Stimulated activated CD8-positive, alpha-beta memory T cell treated with anti-CD3 and anti-CD28 coated beads, Interleukin-4, amount 100 ng/mL, for 24 hours (primary cell): ENCODE results near the gene CCDC18.
A peak's percentile ranks its signal among the peaks of the same experiment; 100 is the strongest.
"Not testable (repeated sequence)": the region's sequence is repeated elsewhere in the genome, so short reads cannot be mapped to it uniquely, and the experiment has no call there.

Experiments used
- DNase-seq: peaks from one replicate; pipeline ENCODE4 v3.0.0-alpha.2; 2020; ENCODE audit warnings: low read depth

Gene CCDC18

DNA sequence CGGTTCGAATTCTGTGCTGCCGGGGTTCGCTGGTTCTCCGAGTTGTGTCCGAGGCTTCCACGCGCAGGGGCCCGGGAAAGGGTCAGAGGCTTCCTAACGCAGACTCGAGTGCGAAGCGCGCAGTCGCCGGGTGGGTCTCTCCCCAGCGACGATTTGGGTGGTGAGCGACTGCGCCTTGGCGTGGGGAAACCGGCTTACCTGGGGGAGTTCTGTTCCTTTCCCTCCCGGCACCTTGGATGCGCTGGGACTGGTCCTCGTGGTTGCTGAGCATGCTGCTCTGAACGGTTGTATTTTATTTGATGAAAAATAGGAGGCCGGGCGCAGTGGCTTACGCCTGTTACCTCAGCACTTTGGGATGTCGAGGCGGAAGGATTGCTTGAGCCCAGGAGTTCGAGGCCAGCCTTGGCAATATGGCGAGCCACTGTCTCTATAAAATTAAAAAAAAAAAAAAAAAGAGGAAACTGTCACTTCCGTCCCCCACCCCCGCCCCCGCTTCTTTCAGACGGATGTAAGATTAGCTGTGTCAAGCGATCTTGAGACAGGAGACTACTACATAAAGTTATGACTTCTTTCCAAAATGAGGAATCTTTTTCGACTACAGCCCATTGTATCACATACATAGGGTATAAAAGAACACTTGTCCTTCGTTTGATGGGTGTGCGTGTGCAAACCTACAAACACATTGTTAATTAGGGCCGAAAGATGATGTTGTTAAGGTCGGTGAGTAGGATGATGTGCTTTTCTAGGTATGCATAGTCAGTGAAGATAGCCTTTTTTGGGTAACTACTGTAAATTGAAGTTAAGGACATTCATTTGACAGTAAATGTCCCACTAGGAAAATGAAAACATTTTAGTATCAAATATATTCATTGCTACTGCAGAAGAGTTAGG lies at the start of gene CCDC18:
Gene CCDC18 (plus strand): TSS at position 2 of the 891 bp plus-strand sequence. CDS start 2,638 bp downstream, outside the sequence.
- peak; percentile 38 for DNase-seq

- no peak for DNase-seq
These were observed 47.9 kb upstream of the CCDC18 start for GRCh38 chr1:93132638-93133037.

DNA sequence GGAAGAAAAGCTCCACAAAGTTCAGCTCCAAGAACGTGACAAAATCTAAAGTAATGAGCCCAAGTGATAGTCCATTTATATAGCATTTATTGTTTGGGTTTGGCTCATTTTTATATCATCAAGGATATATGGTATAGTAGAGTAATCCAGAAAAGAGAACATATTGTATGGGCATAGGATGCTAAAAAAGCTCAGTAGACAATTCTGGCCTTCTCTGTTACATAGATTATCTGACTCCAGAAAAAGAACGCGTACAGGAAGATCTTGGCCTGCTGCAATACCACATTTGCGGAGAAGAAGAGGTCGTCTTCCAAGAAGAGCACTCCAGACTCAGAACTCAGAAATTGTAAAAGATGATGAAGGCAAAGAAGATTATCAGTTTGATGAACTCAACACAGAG lies 44.1 kb upstream of the CCDC18 start:
- DNase-seq = no peak

DNA sequence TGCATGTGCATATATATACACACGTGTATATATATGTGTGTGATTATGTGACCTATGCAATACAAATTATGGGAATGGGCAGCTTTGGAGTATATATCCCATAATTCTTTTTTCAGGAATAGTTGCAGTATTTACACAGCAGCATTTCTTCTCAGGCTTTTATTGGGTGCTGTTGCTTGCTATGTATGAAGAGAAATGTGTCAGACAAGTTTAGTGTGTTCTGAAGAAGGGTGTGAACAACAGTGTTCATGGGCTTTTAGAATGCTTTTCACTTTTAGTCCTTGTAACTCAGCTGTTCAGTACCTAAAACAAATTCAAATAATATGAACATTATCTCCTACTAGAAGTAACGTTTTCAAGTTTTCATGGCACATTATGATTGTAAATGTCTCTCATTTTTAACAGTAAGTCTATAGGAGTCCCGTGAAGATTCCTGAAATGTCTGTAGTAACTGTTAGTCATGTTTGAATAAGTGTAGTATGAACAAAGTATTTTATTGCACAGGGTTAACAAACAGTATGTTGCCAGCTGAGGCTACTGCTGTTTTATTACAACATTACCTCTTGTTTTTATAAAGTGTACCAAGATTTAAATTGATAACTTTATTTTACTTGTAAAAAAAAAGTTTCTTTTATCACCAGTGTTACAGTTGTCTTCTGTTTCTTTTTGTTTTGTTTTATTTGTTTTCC lies 42.8 kb upstream of the CCDC18 start:
- no peak for DNase-seq

- no peak for DNase-seq
These were observed 40.4 kb upstream of the CCDC18 start for GRCh38 chr1:93140106-93140505.

GRCh38 chr1:93142161-93142560 lies 38.4 kb upstream of the CCDC18 start:
- no peak for DNase-seq

DNA sequence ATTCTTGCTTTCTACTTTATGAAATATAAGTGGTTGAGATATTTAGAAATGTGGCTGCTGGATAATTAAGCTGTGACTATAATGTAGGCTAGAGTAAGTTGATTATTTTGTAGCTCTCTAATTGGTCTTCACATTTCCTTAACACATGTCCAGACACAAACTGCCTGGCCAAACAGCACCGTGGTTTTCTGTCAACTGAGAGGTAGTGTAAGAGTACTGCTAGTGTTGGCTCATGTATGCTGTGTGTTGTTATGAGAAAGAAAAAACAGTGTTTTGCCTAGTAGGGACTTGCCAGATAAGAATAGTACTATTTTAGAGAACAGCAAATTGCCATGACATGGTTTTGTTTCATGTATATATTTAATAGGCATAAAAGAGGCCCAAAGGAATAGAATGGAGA lies 37.4 kb upstream of the CCDC18 start:
- no peak for DNase-seq

GRCh38 chr1:93143769-93144168 lies 36.8 kb upstream of the CCDC18 start:
- DNase-seq = no peak

GRCh38 chr1:93148001-93148400 lies 32.5 kb upstream of the CCDC18 start:
- DNase-seq = no peak

DNA sequence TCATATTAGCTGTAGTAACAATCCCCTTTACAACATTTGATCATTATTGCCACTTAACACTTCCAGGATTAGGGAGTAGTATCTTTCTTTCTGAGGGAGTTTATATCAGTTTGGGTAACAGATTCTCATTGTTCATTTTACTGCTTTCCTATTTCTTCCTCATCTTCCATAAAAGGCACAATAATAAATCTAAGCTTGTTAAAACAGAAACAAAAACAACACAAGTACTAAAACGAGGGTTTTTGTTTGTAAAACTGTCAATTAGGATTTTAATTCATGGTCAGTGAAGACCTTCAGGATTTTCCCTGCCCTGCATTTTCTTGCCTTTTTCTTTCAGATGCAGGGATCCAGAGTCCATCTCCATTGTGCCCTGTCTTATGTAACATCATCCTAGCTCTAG lies 29.8 kb upstream of the CCDC18 start:
- no peak for DNase-seq

DNA sequence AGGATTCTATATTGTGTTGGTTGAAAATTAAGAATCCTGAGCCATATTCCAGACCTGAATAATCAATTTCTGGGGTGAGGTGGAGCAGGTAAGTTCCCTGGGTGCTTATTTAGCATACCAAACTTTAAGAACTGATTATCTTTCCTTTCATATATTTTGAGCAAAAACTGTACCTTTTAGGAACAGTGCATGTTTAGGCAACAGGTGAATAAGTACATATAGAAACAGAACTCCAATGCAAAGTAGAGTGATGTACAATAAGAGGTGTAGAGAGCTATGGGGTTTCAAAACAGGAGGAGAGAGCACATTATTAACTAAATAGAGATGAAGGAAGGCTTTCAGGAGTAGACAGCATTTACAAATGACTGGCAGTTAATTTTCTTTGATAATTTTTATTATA lies 29.1 kb upstream of the CCDC18 start:
- DNase-seq = no peak

DNA sequence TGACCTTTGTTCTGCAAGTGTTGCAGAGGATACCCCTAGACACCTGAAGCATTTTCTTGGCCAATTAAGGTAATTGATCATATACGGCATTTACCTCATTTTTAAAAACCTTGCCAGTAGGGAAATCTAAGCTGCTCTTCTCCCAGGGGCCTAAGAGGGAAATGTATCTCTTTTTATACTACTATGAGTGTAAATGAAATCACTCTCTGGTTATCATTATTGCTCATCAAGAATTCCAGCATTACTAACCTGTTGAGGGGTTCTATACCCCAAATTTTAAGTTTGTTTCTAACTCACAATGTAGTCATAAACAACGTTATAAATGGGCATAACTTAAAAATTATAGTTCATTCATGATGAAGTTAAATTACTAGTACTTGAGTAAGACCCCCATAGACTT lies 27.7 kb upstream of the CCDC18 start:
- no peak for DNase-seq

- DNase-seq = no peak
These were observed 25.6 kb upstream of the CCDC18 start for GRCh38 chr1:93154898-93155297.

DNA sequence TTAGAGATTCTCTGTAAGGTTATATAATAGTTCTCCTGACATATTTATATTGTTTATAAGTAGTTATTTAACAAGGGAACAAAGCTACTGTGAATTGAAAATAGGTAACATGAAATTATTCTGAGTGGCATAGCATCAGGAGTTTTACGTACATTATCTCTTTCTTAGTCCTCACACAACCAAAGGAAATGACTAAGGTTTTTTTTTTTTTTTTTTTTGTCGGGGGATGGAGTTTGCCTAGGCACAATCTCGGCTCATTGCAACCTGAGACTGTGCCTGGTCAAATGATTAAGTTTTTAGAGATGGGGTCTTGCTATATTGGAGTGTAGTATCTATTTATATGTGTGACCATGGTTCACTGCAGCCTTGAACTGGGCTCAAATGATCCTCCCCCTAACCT lies 25.2 kb upstream of the CCDC18 start:
- no peak for DNase-seq

GRCh38 chr1:93159337-93159736 lies 21.2 kb upstream of the CCDC18 start:
- no peak for DNase-seq

DNA sequence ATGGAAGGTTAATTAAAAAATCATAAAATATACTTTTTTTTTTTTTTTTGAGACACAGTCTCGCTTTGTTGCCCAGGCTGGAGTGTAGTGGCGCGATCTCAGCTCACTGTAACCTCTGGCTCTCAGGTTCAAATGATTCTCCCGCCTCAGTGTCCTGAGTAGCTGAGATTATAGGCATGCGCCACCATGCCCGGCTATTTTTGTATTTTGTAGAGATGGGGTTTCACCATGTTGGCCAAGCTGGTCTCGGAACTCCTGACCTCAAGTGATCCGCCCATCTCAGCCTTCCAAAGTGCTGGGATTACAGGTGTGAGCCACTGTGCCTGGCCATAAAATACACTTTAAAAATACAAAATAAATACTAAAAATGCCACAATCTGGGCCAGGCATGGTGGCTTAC lies 17.2 kb upstream of the CCDC18 start:
- not testable (repeated sequence) for DNase-seq

DNA sequence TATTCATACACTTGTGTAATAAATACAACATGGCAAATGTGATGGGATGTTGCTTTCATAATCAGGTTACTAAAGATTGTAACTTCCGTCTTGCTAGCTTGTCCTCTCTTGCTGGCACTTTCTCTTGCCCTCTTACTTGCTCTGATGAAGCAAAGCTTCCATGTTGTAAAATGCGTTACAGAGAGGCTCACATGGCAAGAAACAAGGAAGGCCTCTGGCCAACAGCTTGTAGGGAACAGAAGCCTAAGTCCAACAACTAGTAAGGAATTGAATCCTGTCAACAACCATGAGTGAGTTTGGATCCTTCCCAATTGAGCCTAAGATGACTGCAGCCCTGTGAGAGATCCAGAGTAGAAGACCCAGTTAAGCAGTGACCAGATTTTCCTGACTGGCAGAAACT lies 15.7 kb upstream of the CCDC18 start:
- DNase-seq = no peak

GRCh38 chr1:93165895-93166294 lies 14.6 kb upstream of the CCDC18 start:
- DNase-seq = not testable (repeated sequence)

GRCh38 chr1:93167006-93167405 lies 13.5 kb upstream of the CCDC18 start:
- no peak for DNase-seq

DNA sequence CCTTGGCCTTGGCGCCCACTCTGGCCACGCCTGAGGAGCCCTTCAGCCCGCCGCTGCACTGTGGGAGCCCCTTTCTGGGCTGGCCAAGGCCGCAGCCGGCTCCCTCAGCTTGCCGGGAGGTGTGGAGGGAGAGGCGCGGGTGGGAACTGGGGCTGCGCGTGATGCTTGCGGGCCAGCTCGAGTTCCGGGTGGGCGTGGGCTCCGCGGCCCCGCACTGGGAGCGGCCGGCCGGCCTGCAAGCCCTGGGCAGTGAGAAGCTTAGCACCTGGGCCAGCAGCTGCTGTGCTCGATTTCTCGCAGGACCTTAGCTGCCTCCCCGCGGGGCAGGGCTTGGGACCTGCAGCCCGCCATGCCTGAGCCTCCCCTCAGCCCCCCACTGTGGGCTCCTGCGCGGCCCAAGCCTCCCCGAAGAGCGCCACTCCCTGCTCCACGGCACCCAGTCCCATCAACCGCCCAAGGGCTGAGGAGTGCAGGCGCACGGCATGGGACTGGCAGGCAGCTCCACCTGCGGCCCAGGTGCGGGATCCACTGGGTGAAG lies 10.3 kb upstream of the CCDC18 start:
- not testable (repeated sequence) for DNase-seq

- DNase-seq = no peak
These were observed 8.9 kb upstream of the CCDC18 start for GRCh38 chr1:93171549-93172034.

DNA sequence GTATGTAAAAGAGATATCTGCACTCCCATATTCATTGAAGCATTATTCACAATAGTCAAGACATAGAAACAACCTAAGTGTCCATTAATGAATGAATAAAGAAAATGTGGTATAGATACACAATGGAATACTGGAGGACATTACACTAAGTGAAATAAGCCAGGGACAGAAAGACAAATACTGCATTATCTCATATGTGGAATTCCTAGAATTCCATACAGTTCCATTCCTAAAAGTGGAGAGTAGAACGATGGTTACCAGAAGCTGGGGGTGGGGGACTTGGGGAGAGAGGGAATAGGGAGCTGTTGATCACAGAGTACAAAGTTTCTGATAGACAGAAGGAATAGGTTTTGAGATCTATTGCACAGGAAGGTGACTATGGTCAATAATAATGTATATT lies 7.7 kb upstream of the CCDC18 start:
- no peak for DNase-seq

DNA sequence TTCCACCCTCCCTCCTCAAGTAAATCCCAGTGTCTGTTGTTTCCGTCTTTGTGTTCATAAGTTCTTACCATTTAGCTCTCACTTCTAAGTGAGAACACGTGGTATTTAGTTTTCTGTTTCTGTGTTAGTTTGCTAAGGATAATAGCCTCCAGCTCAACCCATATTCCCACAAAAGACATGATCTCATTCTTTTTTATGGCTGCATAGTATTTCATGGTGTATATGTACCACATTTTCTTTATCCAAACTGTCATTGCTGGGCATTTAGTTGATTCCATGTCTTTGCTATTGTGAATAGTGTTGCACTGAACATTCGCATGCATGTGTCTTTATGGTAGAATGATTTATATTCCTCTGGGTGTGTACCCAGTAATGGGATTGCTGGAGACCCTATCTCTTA lies 5.9 kb upstream of the CCDC18 start:
- DNase-seq = not testable (repeated sequence)
